Spleen (tissue), 7 donors: ENCODE measurements around the gene GPAM.

Experiments
- POLR2A ChIP-seq, 3 donors: fragments of 450-650 bp; IDR thresholded peaks; one replicate each; pipeline ENCODE4 v1.5.1; 2017; ENCODE audit warnings: antibody characterized with exemption in 3 of 3, mild to moderate bottlenecking in 1 of 3
- POLR2AphosphoS5 ChIP-seq, 3 donors: sonication (generic); formaldehyde crosslinking; IDR thresholded peaks; one replicate each; pipeline ENCODE4 v1.5.1; 2017; ENCODE audit warnings: antibody characterized with exemption in 3 of 3
- TF ChIP-seq, protein P1 (sequence below), 11 experiments: fragments of 200-600 bp in 7 of 11; fragments of 450-650 bp in 4 of 11; sonication (generic) in 4 of 11; IDR thresholded peaks in 8 of 11; conservative IDR thresholded peaks in 3 of 11; 1 replicate in 7 of 11; 2 replicates in 4 of 11; pipeline versions ENCODE4 v1.4.0 to v1.8.0; 2016 to 2021; ENCODE audit warnings: antibody characterized with exemption in 11 of 11, inconsistent platforms in 4 of 11, mild to moderate bottlenecking in 1 of 11
- donor health status: DM: no; HTN: no; CAD: no; lungs with moderate emphysema.
- donor health status: DM: no; HTN: no; CAD: no.
- donor health status: DM: no; HTN: no; CAD: no.

DNA sequence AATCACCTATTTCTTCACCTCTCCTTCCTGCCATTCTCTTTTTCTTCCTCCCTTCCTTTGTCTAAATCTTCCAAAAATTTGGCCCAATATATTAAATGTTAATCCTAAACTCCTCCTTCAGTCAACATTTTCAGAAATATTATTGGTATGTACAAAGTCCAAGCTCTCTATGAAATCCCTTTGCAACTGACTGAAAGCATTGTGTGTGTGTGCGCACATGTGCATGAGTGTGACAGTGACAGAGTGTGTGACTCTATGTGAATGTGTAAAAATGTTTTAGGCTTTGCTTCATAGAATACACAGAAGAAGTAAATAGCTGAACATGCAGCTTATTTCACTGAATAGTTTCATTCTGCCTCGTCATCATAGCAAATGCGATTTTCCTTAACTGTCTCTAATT lies 7.0 kb downstream of the GPAM start:
- TF ChIP-seq, protein P1, sequence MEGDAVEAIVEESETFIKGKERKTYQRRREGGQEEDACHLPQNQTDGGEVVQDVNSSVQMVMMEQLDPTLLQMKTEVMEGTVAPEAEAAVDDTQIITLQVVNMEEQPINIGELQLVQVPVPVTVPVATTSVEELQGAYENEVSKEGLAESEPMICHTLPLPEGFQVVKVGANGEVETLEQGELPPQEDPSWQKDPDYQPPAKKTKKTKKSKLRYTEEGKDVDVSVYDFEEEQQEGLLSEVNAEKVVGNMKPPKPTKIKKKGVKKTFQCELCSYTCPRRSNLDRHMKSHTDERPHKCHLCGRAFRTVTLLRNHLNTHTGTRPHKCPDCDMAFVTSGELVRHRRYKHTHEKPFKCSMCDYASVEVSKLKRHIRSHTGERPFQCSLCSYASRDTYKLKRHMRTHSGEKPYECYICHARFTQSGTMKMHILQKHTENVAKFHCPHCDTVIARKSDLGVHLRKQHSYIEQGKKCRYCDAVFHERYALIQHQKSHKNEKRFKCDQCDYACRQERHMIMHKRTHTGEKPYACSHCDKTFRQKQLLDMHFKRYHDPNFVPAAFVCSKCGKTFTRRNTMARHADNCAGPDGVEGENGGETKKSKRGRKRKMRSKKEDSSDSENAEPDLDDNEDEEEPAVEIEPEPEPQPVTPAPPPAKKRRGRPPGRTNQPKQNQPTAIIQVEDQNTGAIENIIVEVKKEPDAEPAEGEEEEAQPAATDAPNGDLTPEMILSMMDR (IDR thresholded peaks at IDR 0.05 in 8 of 11, conservative IDR thresholded peaks at IDR 0.05 in 3 of 11): no peak
- TF ChIP-seq POLR2AphosphoS5 (IDR thresholded peaks at IDR 0.05): no peak
- TF ChIP-seq POLR2A (IDR thresholded peaks at IDR 0.05): no peak
